ENCODE measurements around the gene ADAM8.

DNA sequence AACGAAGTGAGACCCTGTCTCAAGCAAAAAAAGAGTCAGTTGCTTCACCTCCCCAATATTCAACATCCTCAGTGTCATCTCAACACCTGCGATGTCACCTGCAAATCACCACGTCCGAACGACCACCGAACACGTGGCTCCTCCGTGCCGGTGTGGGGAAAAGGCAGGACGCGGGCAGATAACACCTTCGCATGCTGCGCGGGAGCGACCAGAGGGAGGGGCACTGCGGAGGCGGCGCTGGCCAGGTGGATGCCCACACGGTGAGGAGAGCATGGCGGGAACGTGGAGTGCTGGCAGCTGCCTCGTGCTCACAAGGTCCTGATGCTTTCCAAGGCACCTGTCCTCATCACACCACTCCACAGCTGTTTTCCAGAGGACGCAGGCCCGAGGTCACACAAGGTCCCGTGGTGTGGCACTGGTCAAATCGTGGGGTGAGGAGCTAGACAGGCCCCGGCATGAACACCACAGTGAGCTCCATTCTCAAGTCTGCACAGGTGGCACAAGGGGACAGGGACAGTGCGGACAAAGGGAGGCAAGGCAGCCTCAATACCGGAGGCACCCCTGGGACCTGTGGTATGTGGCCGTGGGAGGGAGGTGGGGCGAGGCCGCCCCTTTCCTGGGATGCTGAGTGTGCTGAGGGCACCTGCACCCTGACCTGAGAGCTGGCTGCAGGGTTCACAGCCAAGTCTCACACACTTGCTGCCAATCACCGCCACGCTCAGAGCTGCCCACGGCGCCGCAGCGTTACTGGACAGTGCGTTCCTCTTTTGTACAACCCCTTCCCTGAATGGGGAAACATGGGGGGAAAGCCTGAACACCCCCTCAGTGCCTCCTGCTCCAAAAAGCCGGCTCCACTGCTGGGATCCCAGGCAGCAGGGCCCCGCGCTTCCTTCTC is 19.0 kb upstream of the ADAM8 start:
- TF ChIP-seq, protein P1, sequence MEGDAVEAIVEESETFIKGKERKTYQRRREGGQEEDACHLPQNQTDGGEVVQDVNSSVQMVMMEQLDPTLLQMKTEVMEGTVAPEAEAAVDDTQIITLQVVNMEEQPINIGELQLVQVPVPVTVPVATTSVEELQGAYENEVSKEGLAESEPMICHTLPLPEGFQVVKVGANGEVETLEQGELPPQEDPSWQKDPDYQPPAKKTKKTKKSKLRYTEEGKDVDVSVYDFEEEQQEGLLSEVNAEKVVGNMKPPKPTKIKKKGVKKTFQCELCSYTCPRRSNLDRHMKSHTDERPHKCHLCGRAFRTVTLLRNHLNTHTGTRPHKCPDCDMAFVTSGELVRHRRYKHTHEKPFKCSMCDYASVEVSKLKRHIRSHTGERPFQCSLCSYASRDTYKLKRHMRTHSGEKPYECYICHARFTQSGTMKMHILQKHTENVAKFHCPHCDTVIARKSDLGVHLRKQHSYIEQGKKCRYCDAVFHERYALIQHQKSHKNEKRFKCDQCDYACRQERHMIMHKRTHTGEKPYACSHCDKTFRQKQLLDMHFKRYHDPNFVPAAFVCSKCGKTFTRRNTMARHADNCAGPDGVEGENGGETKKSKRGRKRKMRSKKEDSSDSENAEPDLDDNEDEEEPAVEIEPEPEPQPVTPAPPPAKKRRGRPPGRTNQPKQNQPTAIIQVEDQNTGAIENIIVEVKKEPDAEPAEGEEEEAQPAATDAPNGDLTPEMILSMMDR (IDR thresholded peaks at IDR 0.05; ENCODE audit: borderline replicate concordance, extremely low read depth, low read length, poor library complexity, severe bottlenecking), result no peak
- no peak for TF ChIP-seq EZH2 (IDR thresholded peaks at IDR 0.05; ENCODE audit: borderline replicate concordance, low read depth, low read length, severe bottlenecking)

Measured in DND-41 (cell line).